H9 (cell line): ENCODE data around the gene CBX5. TPM values are rescaled to one million over a fixed set of nuclear protein-coding genes. Genes with fewer than 3 reads are reported as not detected.

Source experiments
- DNase-seq: peaks from one replicate; pipeline ENCODE4 v3.0.0-alpha.2; 2017
- H2AFZ ChIP-seq: one replicate; pipeline ENCODE4 v1.6.1; 2013; ENCODE audit warnings: mild to moderate bottlenecking, low read length, control low read depth, moderate library complexity
- H2AK5ac ChIP-seq: 2 replicates; pipeline ENCODE4 v1.6.1; 2013; ENCODE audit warnings: low read length, control low read depth, mixed read lengths; ENCODE audit not compliant: insufficient read length
- H2BK120ac ChIP-seq: one replicate; pipeline ENCODE4 v1.6.1; 2013; ENCODE audit warnings: low read depth, mild to moderate bottlenecking, low read length, control low read depth, inconsistent platforms; ENCODE audit not compliant: poor library complexity, severe bottlenecking
- H2BK12ac ChIP-seq: 2 replicates; pipeline ENCODE4 v1.6.1; 2013; ENCODE audit warnings: low read length, control low read depth, mixed read lengths, low read depth; ENCODE audit not compliant: insufficient read length
- H2BK15ac ChIP-seq: 2 replicates; pipeline ENCODE4 v1.6.1; 2013; ENCODE audit warnings: low read depth, low read length, control low read depth
- H2BK20ac ChIP-seq: one replicate; pipeline ENCODE4 v1.6.1; 2013; ENCODE audit warnings: low read depth, mild to moderate bottlenecking, low read length, control low read depth, inconsistent platforms; ENCODE audit not compliant: poor library complexity, severe bottlenecking
- H2BK5ac ChIP-seq: 2 replicates; pipeline ENCODE4 v1.6.1; 2013; ENCODE audit warnings: low read length, control low read depth, mixed read lengths; ENCODE audit not compliant: insufficient read length
- H3K14ac ChIP-seq: 2 replicates; pipeline ENCODE4 v1.6.1; 2013; ENCODE audit warnings: low read length, control low read depth; ENCODE audit not compliant: insufficient read depth
- H3K18ac ChIP-seq: 2 replicates; pipeline ENCODE4 v1.6.1; 2013; ENCODE audit warnings: low read depth, mild to moderate bottlenecking, mixed read lengths, low read length, control low read depth; ENCODE audit not compliant: insufficient read length
- H3K23ac ChIP-seq: 2 replicates; pipeline ENCODE4 v1.6.1; 2013; ENCODE audit warnings: low read length, control low read depth, mixed read lengths, low read depth; ENCODE audit not compliant: insufficient read length
- H3K23me2 ChIP-seq: 2 replicates; pipeline ENCODE4 v1.6.1; 2013; ENCODE audit warnings: low read depth, mild to moderate bottlenecking, mixed read lengths, low read length, control low read depth; ENCODE audit not compliant: insufficient read length, poor library complexity, severe bottlenecking
- H3K27ac ChIP-seq: 2 replicates; pipeline ENCODE4 v1.5.1; 2013; ENCODE audit warnings: low read length, control low read depth, mixed read lengths, low read depth; ENCODE audit not compliant: insufficient read length
- H3K27me3 ChIP-seq: 2 replicates; pipeline ENCODE4 v1.6.1; 2013; ENCODE audit warnings: low read length, control low read depth, inconsistent platforms; ENCODE audit not compliant: insufficient read depth
- H3K4ac ChIP-seq: 2 replicates; pipeline ENCODE4 v1.6.1; 2013; ENCODE audit warnings: low read depth, mild to moderate bottlenecking, control low read depth, inconsistent platforms, low read length, moderate library complexity
- H3K4me1 ChIP-seq: 2 replicates; pipeline ENCODE4 v1.6.1; 2013; ENCODE audit warnings: low read length, control low read depth, inconsistent platforms; ENCODE audit not compliant: insufficient read depth
- H3K4me2 ChIP-seq: 2 replicates; pipeline ENCODE4 v1.6.1; 2013; ENCODE audit warnings: low read length, control low read depth, mixed read lengths; ENCODE audit not compliant: insufficient read length, insufficient read depth
- H3K56ac ChIP-seq: 2 replicates; pipeline ENCODE4 v1.6.1; 2013; ENCODE audit warnings: low read depth, mild to moderate bottlenecking, mixed read lengths, low read length, control low read depth; ENCODE audit not compliant: insufficient read length
- H3K79me1 ChIP-seq: 2 replicates; pipeline ENCODE4 v1.6.1; 2013; ENCODE audit warnings: low read depth, mild to moderate bottlenecking, moderate library complexity, low read length, control low read depth, inconsistent platforms; ENCODE audit not compliant: insufficient read depth, poor library complexity, severe bottlenecking
- H3K79me2 ChIP-seq: 2 replicates; pipeline ENCODE4 v1.6.1; 2013; ENCODE audit warnings: low read length, control low read depth, inconsistent platforms; ENCODE audit not compliant: insufficient read depth
- H3K9ac ChIP-seq: 2 replicates; pipeline ENCODE4 v1.6.1; 2013; ENCODE audit warnings: low read length, control low read depth, mixed read lengths; ENCODE audit not compliant: insufficient read length; ENCODE audit errors: extremely low read depth
- H3K9me3 ChIP-seq: one replicate; pipeline ENCODE4 v1.6.1; 2013; ENCODE audit warnings: low read depth, low read length, inconsistent platforms; ENCODE audit not compliant: control insufficient read depth
- H3T11ph ChIP-seq: one replicate; pipeline ENCODE4 v1.6.1; 2013; ENCODE audit warnings: mild to moderate bottlenecking, low read length, control low read depth, inconsistent platforms
- H4K20me1 ChIP-seq: one replicate; pipeline ENCODE4 v1.6.1; 2013; ENCODE audit not compliant: control insufficient read depth, insufficient read length, insufficient read depth
- H4K5ac ChIP-seq: 2 replicates; pipeline ENCODE4 v1.6.1; 2013; ENCODE audit warnings: low read depth, mild to moderate bottlenecking, mixed read lengths, low read length, control low read depth; ENCODE audit not compliant: insufficient read length
- H4K8ac ChIP-seq: replicated peaks from 2 replicates; pipeline ENCODE4 v1.6.1; 2013; ENCODE audit warnings: low read length, control low read depth, mixed read lengths, low read depth; ENCODE audit not compliant: insufficient read length
- H4K91ac ChIP-seq: 2 replicates; pipeline ENCODE4 v1.6.1; 2013; ENCODE audit warnings: low read depth, mild to moderate bottlenecking, moderate library complexity, mixed read lengths, low read length, control low read depth; ENCODE audit not compliant: insufficient read length
- H3K27ac Mint-ChIP-seq, 3 experiments: 2 replicates in 2 of 3; 3 replicates in 1 of 3; pipeline ENCODE4 v1.8.0; 2020 to 2021; ENCODE audit warnings: mixed read lengths in 3 of 3, mild to moderate bottlenecking in 1 of 3, moderate library complexity in 1 of 3
- H3K27me3 Mint-ChIP-seq: 2 replicates; pipeline ENCODE4 v1.8.0; 2021; ENCODE audit warnings: low read depth, mild to moderate bottlenecking, moderate library complexity, mixed read lengths
- H3K36me3 Mint-ChIP-seq, 3 experiments: 2 replicates in 2 of 3; 3 replicates in 1 of 3; pipeline ENCODE4 v1.8.0; 2020 to 2021; ENCODE audit warnings: low read depth in 3 of 3, mixed read lengths in 3 of 3; ENCODE audit not compliant: insufficient read depth in 1 of 3
- H3K4me1 Mint-ChIP-seq, 2 experiments: 2 replicates each; pipeline ENCODE4 v1.8.0; 2020; ENCODE audit warnings: mixed read lengths in 2 of 2
- H3K4me3 Mint-ChIP-seq, 2 experiments: 2 replicates in 1 of 2; 3 replicates in 1 of 2; pipeline ENCODE4 v1.8.0; 2020 to 2021; ENCODE audit warnings: mild to moderate bottlenecking in 2 of 2, mixed read lengths in 2 of 2, moderate library complexity in 1 of 2
- H3K9me3 Mint-ChIP-seq, 2 experiments: 2 replicates in 1 of 2; 3 replicates in 1 of 2; pipeline ENCODE4 v1.8.0; 2020; ENCODE audit warnings: mild to moderate bottlenecking in 2 of 2, mixed read lengths in 2 of 2, moderate library complexity in 1 of 2
- WGBS: extraction: QIAGEN DNeasy Blood & Tissue Kit; methylation state at CpG from one replicate; pipeline ENCODE4 v1.1.7; 2013; ENCODE audit warnings: missing lambda C conversion rate, low lambda C conversion rate, mixed read lengths; ENCODE audit not compliant: insufficient read length; ENCODE audit errors: extremely low coverage; 5-methylcytosine and 5-hydroxymethylcytosine counted together
- total RNA-seq: library from RNA; stranded (reverse); gene quantifications from 2 replicates; pipeline ENCODE4 v1.2.1, GENCODE V29; 2021
- TF ChIP-seq, protein P1 (sequence below): fragments of 200-600 bp; sonication (generic); conservative IDR thresholded peaks from 3 replicates; pipeline ENCODE4 v1.8.0; 2021; ENCODE audit warnings: antibody characterized with exemption, mild to moderate bottlenecking

Gene CBX5
- total RNA-seq, 1 experiment from 2014 or later: 206 TPM

DNA sequence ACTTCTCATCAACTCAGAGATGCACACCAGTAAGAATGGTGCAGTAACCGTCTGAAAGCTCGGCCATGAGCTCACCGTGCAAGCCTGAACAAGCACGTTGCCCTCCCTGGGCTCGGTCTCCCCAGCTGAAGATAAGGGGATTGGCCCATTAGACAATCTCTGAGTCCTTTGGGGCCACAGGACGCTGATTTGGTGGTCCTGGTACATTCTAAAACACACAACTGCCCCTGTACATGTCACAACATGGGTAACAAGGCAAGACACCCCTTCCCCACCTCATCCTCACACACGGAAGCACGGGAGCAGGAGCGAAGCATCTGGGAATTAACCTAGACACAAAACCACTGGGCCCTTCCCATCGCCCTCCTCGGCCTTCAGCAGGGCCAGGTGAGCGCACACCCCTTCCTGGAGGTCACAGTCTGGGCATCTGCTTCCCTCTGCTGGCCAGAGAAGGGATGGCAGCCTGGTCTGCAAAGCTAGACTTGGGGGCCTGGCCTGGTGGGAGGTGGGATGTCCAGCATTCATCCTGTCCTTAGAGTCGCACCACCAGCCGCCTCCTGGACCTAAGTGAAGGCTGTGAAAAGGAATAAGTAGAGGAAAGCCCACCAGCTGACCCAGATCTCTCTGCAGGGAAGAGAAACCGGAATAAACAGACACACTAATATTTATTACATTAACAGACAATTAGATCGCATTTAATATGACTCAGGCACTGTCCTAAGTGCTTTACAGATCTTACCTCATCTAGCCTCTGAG, 72.2 kb downstream of the CBX5 start:
- no peak overlapping the region for H3K14ac ChIP-seq
- H3K27ac Mint-ChIP-seq: no peak overlapping the region
- peaks cover 17% of the 10 kb centered on the region; the same call in 1 of the 2 replicates for H3K27me3 ChIP-seq
- WGBS: no CpG with 5 or more reads among the region's 16 CpGs
- H3K9ac ChIP-seq: no peak overlapping the region
- H3T11ph ChIP-seq: no peak overlapping the region
- H3K4me1 Mint-ChIP-seq: peaks cover 9 to 13% of the 10 kb centered on the region in 2 experiments
- no peak overlapping the region for H3K4me2 ChIP-seq
- no peaks in the 10 kb centered on the region for H4K20me1 ChIP-seq
- no peak overlapping the region for H2BK15ac ChIP-seq
- H3K9me3 ChIP-seq: no peaks in the 10 kb centered on the region
- H3K4ac ChIP-seq: no peak overlapping the region
- H4K8ac ChIP-seq: no peak overlapping the region
- H4K5ac ChIP-seq: no peak overlapping the region
- no peak overlapping the region for H3K56ac ChIP-seq
- no peak overlapping the region for H2BK12ac ChIP-seq
- no peak overlapping the region for H2BK20ac ChIP-seq
- peak; percentile 95 for DNase-seq
- H2BK120ac ChIP-seq: no peak overlapping the region
- no peak overlapping the region for H4K91ac ChIP-seq
- H3K18ac ChIP-seq: no peak overlapping the region
- H3K79me1 ChIP-seq: no peaks in the 10 kb centered on the region
- peaks cover 92% of the 10 kb centered on the region for H3K27me3 Mint-ChIP-seq
- H3K23ac ChIP-seq: no peak overlapping the region
- H3K36me3 Mint-ChIP-seq: no peaks in the 10 kb centered on the region
- no peaks in the 10 kb centered on the region for H3K79me2 ChIP-seq
- no peak overlapping the region for H2AK5ac ChIP-seq
- no peaks in the 10 kb centered on the region for H3K23me2 ChIP-seq
- TF ChIP-seq, protein P1, sequence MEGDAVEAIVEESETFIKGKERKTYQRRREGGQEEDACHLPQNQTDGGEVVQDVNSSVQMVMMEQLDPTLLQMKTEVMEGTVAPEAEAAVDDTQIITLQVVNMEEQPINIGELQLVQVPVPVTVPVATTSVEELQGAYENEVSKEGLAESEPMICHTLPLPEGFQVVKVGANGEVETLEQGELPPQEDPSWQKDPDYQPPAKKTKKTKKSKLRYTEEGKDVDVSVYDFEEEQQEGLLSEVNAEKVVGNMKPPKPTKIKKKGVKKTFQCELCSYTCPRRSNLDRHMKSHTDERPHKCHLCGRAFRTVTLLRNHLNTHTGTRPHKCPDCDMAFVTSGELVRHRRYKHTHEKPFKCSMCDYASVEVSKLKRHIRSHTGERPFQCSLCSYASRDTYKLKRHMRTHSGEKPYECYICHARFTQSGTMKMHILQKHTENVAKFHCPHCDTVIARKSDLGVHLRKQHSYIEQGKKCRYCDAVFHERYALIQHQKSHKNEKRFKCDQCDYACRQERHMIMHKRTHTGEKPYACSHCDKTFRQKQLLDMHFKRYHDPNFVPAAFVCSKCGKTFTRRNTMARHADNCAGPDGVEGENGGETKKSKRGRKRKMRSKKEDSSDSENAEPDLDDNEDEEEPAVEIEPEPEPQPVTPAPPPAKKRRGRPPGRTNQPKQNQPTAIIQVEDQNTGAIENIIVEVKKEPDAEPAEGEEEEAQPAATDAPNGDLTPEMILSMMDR: peak; percentile 95
- H3K27ac ChIP-seq: no peak overlapping the region
- no peak overlapping the region for H3K4me3 Mint-ChIP-seq
- no peaks in the 10 kb centered on the region; a peak in 1 of 5 replicates for H3K9me3 Mint-ChIP-seq
- no peak overlapping the region for H2AFZ ChIP-seq
- no peaks in the 10 kb centered on the region for H3K4me1 ChIP-seq
- H2BK5ac ChIP-seq: no peak overlapping the region
